Measurements from ENCODE around the gene IL10RB.

Gene IL10RB

DNA sequence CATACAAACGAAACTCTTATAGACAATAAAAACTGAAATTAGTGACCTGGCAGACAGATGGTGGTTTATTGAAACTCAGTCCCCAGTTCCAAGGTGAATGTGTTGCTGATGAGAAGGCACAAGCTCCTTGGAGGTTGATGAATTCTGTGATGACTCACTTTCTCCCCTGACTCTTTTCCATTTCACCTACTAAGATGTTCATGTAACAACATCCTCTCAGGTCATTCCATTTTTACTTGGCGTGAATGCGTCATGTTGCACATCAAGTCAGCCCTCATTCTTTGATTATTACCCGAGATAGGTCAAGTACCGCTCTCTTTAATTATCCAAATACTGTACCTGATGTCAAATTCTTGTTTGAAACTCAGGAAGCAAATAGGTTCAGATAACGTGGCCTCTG, 10.1 kb upstream of the IL10RB start:
- Histone ChIP-seq H3K27me3 (ENCODE audit: control insufficient read depth in 1 of 2, insufficient read depth in 2 of 2, low read length in 2 of 2) (no peaks in the 10 kb centered on the region), H3K9me3 (ENCODE audit: low read length) (no peaks in the 10 kb centered on the region), H3K36me3 (ENCODE audit: insufficient read depth, low read length) (peaks cover 29% of the 10 kb centered on the region), H3K4me3 (ENCODE audit: low read depth in 1 of 2, low read length in 2 of 2) (no peak overlapping the region), H3K27ac (ENCODE audit: low read depth, low read length) (no peak overlapping the region), H3K9ac (ENCODE audit: low read length) (no peak overlapping the region), H3K4me1 (ENCODE audit: insufficient read depth, low read length) (no peaks in the 10 kb centered on the region)

DNA sequence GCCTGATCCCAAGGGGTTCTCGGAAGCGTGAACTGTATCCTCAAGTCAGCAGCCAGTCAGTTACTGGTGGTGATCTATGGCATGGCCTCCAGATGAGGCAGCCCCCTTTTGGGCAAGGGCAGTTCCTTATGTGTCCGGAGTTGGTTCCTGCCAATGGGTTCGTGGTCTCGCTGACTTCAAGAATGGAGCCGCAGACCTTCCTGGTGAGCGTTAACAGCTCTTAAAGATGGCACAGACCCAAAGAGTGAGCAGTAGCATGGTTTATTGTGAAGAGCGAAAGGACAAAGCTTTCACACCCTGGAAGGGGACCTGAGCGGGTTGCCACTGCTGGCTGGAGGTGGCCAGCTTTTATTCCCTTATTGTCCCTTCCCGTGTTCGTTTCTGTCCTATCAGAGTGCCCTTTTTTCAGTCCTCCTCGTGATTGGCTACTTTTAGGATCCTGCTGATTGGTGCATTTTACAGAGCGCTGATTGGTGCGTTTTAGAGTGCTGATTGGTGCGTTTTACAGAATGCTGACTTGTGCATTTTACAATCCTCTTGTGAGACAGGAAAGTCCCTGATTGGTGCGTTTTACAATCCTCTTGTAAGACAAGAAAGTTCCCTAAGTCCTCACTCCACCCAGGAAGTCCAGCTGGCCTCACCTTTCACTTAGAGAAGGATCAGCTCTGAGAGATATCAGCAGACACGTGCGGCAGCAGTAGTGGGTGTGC, 8.9 kb upstream of the IL10RB start:
- H3K9me3 ChIP-seq (ENCODE audit: low read length), result no peaks in the 10 kb centered on the region
- H3K36me3 ChIP-seq (ENCODE audit: insufficient read depth, low read length), result peaks cover 23% of the 10 kb centered on the region
- H3K4me1 ChIP-seq (ENCODE audit: insufficient read depth, low read length), result no peaks in the 10 kb centered on the region
- H3K4me3 ChIP-seq (ENCODE audit: low read depth in 1 of 2, low read length in 2 of 2), result no peak overlapping the region
- H3K27me3 ChIP-seq (ENCODE audit: control insufficient read depth in 1 of 2, insufficient read depth in 2 of 2, low read length in 2 of 2), result no peaks in the 10 kb centered on the region
- H3K9ac ChIP-seq (ENCODE audit: low read length), result no peak overlapping the region
- no peak overlapping the region for H3K27ac ChIP-seq (ENCODE audit: low read depth, low read length)

DNA sequence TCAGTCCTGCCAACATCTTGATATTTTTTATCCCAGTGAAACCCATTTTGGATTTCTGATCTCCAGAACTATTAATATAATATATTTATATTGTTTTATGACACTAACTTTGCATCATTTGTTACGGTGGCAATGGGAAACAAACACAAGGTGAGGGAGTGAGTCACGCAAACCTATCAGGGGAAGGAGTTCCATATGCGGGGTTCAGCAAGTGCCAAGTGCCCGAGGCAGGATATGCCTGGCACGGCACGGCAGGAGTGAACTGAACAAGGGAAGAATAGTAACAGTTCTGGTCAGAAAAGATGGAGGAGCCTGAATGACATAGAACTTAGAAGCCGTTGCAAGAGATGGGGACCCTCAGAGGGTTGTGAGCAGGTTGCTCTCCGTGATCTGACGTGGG, 7.7 kb upstream of the IL10RB start:
- Histone ChIP-seq H3K27ac (ENCODE audit: low read depth, low read length) (no peak overlapping the region), H3K9ac (ENCODE audit: low read length) (no peak overlapping the region), H3K36me3 (ENCODE audit: insufficient read depth, low read length) (peaks cover 18% of the 10 kb centered on the region)

DNA sequence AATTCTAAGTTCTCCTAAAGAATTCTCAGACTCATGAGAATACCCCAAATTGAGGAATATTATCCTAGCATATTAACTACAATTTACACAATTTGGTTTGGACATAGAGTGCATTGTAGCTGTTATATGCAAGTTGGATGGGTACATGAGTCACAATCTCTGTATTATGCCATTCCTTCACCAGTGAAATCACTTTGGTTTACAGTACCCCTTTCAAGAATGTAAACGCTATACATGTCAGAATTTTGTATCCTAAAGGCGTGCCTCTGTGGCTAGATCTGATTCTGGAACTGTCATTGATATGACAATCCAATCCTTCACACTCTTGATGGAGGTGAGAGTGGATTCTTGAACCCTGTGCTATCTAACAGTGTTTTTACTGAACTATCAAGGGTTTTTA, 6.7 kb upstream of the IL10RB start:
- H3K4me3 ChIP-seq (ENCODE audit: low read depth in 1 of 2, low read length in 2 of 2), result no peak overlapping the region
- no peak overlapping the region for H3K27ac ChIP-seq (ENCODE audit: low read depth, low read length)
- no peaks in the 10 kb centered on the region for H3K4me1 ChIP-seq (ENCODE audit: insufficient read depth, low read length)
- no peaks in the 10 kb centered on the region for H3K27me3 ChIP-seq (ENCODE audit: control insufficient read depth in 1 of 2, insufficient read depth in 2 of 2, low read length in 2 of 2)
- H3K9ac ChIP-seq (ENCODE audit: low read length), result no peak overlapping the region
- H3K9me3 ChIP-seq (ENCODE audit: low read length), result no peaks in the 10 kb centered on the region
- H3K36me3 ChIP-seq (ENCODE audit: insufficient read depth, low read length), result peaks cover 16% of the 10 kb centered on the region

More for the DNA sequence above, 7.7 kb upstream of the IL10RB start:
- Histone ChIP-seq H3K27me3 (ENCODE audit: control insufficient read depth in 1 of 2, insufficient read depth in 2 of 2, low read length in 2 of 2) (no peaks in the 10 kb centered on the region), H3K4me3 (ENCODE audit: low read depth in 1 of 2, low read length in 2 of 2) (no peak overlapping the region), H3K9me3 (ENCODE audit: low read length) (no peaks in the 10 kb centered on the region), H3K4me1 (ENCODE audit: insufficient read depth, low read length) (no peaks in the 10 kb centered on the region)

DNA sequence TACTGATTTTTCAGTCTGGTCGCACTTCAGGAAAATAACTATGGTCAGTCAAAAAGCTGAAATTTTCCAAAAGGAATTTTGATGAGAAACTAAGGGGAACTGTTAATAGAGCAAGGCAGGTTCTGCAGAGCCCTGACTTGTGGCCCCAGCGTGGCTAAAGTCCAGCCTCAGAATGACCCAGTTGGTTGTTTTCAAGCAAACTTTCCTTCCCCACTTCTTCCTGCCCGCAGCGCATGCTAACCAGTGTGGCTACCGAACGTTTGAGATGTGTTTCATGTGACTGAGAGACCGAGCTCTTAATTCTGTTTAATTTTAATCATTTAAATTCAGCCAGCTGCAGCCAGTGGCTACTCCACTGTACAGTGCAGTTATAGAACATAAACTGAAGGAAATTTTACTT, 6.2 kb upstream of the IL10RB start:
- Histone ChIP-seq H3K4me3 (ENCODE audit: low read depth in 1 of 2, low read length in 2 of 2) (no peak overlapping the region), H3K9me3 (ENCODE audit: low read length) (no peaks in the 10 kb centered on the region), H3K4me1 (ENCODE audit: insufficient read depth, low read length) (no peaks in the 10 kb centered on the region), H3K9ac (ENCODE audit: low read length) (no peak overlapping the region), H3K27ac (ENCODE audit: low read depth, low read length) (no peak overlapping the region), H3K27me3 (ENCODE audit: control insufficient read depth in 1 of 2, insufficient read depth in 2 of 2, low read length in 2 of 2) (no peaks in the 10 kb centered on the region), H3K36me3 (ENCODE audit: insufficient read depth, low read length) (peaks cover 10% of the 10 kb centered on the region)

DNA sequence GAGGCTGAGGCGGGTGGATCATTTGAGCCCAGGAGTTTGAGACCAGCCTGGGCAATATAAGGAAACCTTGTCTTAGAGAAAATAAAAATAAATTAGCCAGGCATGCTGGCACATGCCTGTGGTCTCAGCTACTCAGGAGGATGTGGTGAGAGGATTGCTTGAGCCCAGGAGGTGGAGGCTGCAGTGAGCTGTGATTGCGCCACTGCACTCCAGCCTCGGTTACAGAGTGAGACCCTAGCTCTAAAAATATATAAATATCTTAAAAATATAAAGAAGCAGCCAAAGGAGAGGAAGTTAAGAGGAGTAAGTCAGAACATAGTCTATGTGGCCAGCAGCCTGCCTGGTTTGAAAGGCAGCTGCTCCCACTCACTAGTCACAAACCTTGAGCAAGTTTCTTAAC, 4.5 kb upstream of the IL10RB start:
- Histone ChIP-seq H3K27me3 (ENCODE audit: control insufficient read depth in 1 of 2, insufficient read depth in 2 of 2, low read length in 2 of 2) (no peaks in the 10 kb centered on the region), H3K27ac (ENCODE audit: low read depth, low read length) (no peak overlapping the region), H3K36me3 (ENCODE audit: insufficient read depth, low read length) (peaks cover 3% of the 10 kb centered on the region), H3K9ac (ENCODE audit: low read length) (no peak overlapping the region), H3K9me3 (ENCODE audit: low read length) (no peaks in the 10 kb centered on the region), H3K4me1 (ENCODE audit: insufficient read depth, low read length) (no peaks in the 10 kb centered on the region), H3K4me3 (ENCODE audit: low read depth in 1 of 2, low read length in 2 of 2) (no peak overlapping the region)

DNA sequence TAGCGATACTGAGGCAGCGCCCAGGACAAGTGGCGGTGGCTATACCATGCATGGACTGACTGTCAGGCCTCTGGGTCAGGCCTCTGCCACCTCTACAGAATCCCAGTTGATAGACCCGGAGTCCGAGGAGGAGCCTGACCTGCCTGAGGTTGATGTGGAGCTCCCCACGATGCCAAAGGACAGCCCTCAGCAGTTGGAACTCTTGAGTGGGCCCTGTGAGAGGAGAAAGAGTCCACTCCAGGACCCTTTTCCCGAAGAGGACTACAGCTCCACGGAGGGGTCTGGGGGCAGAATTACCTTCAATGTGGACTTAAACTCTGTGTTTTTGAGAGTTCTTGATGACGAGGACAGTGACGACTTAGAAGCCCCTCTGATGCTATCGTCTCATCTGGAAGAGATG, 3.2 kb upstream of the IL10RB start:
- no peak overlapping the region for H3K9ac ChIP-seq (ENCODE audit: low read length)
- H3K4me3 ChIP-seq (ENCODE audit: low read depth in 1 of 2, low read length in 2 of 2), result no peak overlapping the region
- peaks cover 4% of the 10 kb centered on the region for H3K4me1 ChIP-seq (ENCODE audit: insufficient read depth, low read length)

DNA sequence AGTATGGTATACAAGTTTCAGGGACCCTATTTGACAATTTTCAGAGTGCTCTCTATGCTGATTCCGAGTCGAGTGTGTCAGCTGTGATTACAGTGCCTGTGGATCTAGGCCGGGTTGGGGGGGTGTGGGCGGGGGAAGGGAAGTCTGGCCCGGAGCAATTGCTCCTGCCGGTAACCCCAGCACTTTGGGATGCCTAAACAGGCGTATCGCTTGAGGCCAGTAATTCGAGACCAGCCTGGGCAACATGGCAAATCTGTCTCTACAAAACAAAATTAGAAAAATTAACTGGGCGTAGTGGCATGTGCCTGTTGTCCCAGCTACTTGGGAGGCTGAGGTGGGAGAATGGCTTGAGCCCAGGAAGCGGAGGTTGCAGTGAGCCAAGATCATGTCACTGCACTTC, 1.6 kb upstream of the IL10RB start:
- Histone ChIP-seq H3K9ac (ENCODE audit: low read length) (no peak overlapping the region), H3K4me3 (ENCODE audit: low read depth in 1 of 2, low read length in 2 of 2) (no peak overlapping the region), H3K4me1 (ENCODE audit: insufficient read depth, low read length) (peaks cover 4% of the 10 kb centered on the region), H3K9me3 (ENCODE audit: low read length) (no peaks in the 10 kb centered on the region), H3K27me3 (ENCODE audit: control insufficient read depth in 1 of 2, insufficient read depth in 2 of 2, low read length in 2 of 2) (no peaks in the 10 kb centered on the region), H3K27ac (ENCODE audit: low read depth, low read length) (no peak overlapping the region), H3K36me3 (ENCODE audit: insufficient read depth, low read length) (peaks cover 10% of the 10 kb centered on the region)

More for the DNA sequence above, 3.2 kb upstream of the IL10RB start:
- H3K36me3 ChIP-seq (ENCODE audit: insufficient read depth, low read length), result peaks cover 3% of the 10 kb centered on the region
- no peaks in the 10 kb centered on the region for H3K9me3 ChIP-seq (ENCODE audit: low read length)
- H3K27ac ChIP-seq (ENCODE audit: low read depth, low read length), result no peak overlapping the region
- no peaks in the 10 kb centered on the region for H3K27me3 ChIP-seq (ENCODE audit: control insufficient read depth in 1 of 2, insufficient read depth in 2 of 2, low read length in 2 of 2)

DNA sequence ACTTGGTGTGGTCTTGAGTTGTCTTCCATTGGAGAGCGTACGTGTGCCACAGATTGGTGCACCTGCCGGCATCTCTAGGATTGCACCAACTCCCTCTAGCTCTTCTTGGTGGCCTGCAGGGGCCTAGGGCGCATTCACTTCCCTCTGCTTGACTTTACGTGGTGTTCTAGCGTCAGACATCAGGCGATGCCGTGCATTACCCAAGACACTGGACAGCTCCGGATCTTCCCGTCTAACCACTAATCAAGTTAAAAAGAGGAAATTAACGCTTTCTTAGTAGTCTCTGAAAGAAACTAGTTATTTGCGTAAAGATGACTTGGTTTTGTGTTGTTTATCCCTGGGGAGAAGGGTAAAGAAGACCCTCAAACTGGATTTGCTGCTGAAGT, 510 bp upstream of the IL10RB start:
- Histone ChIP-seq H3K27me3 (ENCODE audit: control insufficient read depth in 1 of 2, insufficient read depth in 2 of 2, low read length in 2 of 2) (no peaks in the 10 kb centered on the region), H3K27ac (ENCODE audit: low read depth, low read length) (no peak overlapping the region), H3K9me3 (ENCODE audit: low read length) (no peaks in the 10 kb centered on the region), H3K4me1 (ENCODE audit: insufficient read depth, low read length) (peaks cover 4% of the 10 kb centered on the region), H3K36me3 (ENCODE audit: insufficient read depth, low read length) (peaks cover 10% of the 10 kb centered on the region), H3K4me3 (ENCODE audit: low read depth in 1 of 2, low read length in 2 of 2) (peak overlapping the region; percentile 56 to 58), H3K9ac (ENCODE audit: low read length) (peak overlapping the region; percentile 32)

DNA sequence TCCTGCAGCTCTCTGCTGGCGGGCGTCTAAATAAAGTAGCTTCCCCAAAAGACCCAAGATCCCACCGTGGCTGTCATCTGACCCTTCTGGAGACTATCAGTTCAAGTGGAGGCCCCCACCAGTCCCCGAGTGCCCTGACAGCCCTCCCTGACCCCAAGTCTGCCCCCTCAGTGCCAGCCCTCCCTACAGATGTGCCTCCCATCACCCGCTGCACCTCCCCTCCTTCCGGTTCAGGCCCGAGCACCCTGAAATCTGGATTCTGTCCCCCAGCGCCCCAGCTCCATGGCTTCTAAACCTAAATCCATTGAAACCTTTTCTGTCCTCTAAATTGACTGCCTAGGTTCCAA, 595 bp downstream of the IL10RB start:
- Histone ChIP-seq H3K27me3 (ENCODE audit: control insufficient read depth in 1 of 2, insufficient read depth in 2 of 2, low read length in 2 of 2) (no peaks in the 10 kb centered on the region), H3K4me3 (ENCODE audit: low read depth in 1 of 2, low read length in 2 of 2) (peak overlapping the region; percentile 56 to 58), H3K9ac (ENCODE audit: low read length) (peak overlapping the region; percentile 67), H3K27ac (ENCODE audit: low read depth, low read length) (peak overlapping the region; percentile 96), H3K4me1 (ENCODE audit: insufficient read depth, low read length) (peaks cover 4% of the 10 kb centered on the region), H3K9me3 (ENCODE audit: low read length) (no peaks in the 10 kb centered on the region), H3K36me3 (ENCODE audit: insufficient read depth, low read length) (peaks cover 10% of the 10 kb centered on the region)

DNA sequence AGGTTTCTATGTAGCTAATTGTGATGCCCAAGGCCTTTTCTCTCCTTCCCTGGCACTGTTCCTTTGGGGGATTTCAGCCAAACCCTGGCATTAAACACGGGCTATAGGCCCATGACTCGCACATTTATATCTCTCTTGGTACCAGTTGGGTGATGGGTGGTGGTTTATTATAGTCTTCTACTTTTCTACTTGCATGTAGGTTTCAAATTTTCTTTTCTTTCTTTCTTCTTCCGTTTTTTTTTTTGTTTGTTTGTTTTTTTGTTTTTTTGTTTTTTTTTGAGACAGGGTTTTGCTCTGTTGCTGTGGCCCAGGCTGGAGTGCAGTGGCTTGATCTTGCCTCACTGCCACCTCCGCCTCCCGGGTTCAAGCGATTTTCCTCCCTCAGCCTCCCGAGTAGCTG, 1.1 kb downstream of the IL10RB start:
- Histone ChIP-seq H3K4me3 (ENCODE audit: low read depth in 1 of 2, low read length in 2 of 2) (peak overlapping the region; percentile 56 to 58), H3K4me1 (ENCODE audit: insufficient read depth, low read length) (peaks cover 4% of the 10 kb centered on the region), H3K9ac (ENCODE audit: low read length) (peak overlapping the region; percentile 67), H3K27me3 (ENCODE audit: control insufficient read depth in 1 of 2, insufficient read depth in 2 of 2, low read length in 2 of 2) (no peaks in the 10 kb centered on the region), H3K9me3 (ENCODE audit: low read length) (no peaks in the 10 kb centered on the region), H3K27ac (ENCODE audit: low read depth, low read length) (peak overlapping the region; percentile 96), H3K36me3 (ENCODE audit: insufficient read depth, low read length) (peaks cover 10% of the 10 kb centered on the region)

DNA sequence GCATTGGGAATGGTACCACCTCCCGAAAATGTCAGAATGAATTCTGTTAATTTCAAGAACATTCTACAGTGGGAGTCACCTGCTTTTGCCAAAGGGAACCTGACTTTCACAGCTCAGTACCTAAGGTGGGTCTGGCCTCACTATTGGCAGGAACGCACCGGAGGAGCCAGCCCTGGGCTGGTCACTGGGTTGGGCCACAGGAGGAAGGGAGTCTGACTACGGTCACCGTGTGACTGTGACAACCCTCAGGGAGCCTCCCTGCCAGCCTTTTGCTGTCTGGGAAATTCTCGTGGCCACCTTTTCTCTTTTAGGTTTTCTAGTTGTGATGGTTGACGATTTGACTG, 2.2 kb downstream of the IL10RB start:
- no peak overlapping the region for H3K27ac ChIP-seq (ENCODE audit: low read depth, low read length)
- no peaks in the 10 kb centered on the region for H3K27me3 ChIP-seq (ENCODE audit: control insufficient read depth in 1 of 2, insufficient read depth in 2 of 2, low read length in 2 of 2)
- H3K9me3 ChIP-seq (ENCODE audit: low read length), result no peaks in the 10 kb centered on the region
- peaks cover 8% of the 10 kb centered on the region for H3K36me3 ChIP-seq (ENCODE audit: insufficient read depth, low read length)
- H3K4me3 ChIP-seq (ENCODE audit: low read depth in 1 of 2, low read length in 2 of 2), result no peak overlapping the region
- no peak overlapping the region for H3K9ac ChIP-seq (ENCODE audit: low read length)
- peaks cover 4% of the 10 kb centered on the region for H3K4me1 ChIP-seq (ENCODE audit: insufficient read depth, low read length)
